HG03175 (cell line): ENCODE data around the gene MRM2.
A peak's percentile ranks its signal among the peaks of the same experiment; 100 is the strongest.
"Not testable (repeated sequence)": the region's sequence is repeated elsewhere in the genome, so short reads cannot be mapped to it uniquely, and the experiment has no call there.

Experiments
- ATAC-seq: cut with Tn5 transposase; IDR thresholded peaks from one replicate; pipeline ENCODE4 v1.9.1; 2021; ENCODE audit warnings: mild to moderate bottlenecking, moderate library complexity; ENCODE audit not compliant: unreplicated experiment

The MRM2 gene

DNA sequence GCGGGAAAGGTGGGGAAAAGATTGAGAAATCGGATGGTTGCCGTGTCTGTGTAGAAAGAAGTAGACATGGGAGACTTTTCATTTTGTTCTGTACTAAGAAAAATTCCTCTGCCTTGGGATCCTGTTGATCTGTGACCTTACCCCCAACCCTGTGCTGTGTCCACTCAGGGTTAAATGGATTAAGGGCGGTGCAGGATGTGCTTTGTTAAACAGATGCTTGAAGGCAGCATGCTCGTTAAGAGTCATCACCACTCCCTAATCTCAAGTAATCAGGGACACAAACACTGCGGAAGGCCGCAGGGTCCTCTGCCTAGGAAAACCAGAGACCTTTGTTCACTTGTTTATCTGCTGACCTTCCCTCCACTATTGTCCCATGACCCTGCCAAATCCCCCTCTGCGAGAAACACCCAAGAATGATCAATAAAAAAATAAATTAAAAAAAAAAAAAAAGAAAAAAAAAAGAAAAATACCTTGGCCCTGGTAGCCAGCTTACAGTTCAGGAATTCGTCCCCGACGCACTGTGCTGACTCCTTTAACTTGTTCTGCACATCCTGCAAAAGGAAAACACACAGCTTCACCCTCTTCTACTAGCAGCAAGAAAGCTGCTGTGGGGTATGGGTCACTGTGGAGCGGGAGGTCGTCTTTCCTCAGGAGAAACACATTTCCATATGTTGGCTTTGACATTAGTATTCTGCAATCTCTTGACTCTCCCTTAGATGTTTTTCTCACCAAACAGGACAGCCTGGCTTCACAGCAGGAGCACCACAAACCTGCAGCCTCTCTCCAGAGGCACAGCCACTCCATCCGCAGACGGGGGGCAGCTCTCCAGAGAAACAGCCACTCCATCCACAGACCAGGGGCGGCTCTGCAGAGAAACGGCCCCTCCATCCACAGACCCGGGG lies 27.3 kb upstream of the MRM2 start:
- not testable (repeated sequence) for ATAC-seq

DNA sequence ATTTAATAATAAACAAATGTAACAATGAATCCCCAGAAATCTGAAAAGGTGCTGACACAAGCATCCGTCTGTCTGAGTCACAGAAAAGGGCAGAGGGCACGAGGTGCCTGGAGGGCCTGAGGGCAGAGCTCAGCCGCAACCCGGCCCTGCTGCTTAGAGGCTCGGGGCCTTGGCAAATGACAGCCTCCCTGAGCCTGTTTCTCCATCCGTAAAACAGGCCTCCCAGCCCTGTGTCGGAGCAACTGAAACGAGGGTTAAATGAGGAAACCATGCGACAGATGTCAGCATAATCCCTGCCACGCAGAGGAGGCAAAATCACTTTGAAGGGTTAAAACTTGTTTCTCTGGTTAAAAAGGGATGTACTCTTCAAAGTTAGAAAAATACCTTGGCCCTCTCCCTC lies 24.9 kb upstream of the MRM2 start:
- ATAC-seq = no peak

DNA sequence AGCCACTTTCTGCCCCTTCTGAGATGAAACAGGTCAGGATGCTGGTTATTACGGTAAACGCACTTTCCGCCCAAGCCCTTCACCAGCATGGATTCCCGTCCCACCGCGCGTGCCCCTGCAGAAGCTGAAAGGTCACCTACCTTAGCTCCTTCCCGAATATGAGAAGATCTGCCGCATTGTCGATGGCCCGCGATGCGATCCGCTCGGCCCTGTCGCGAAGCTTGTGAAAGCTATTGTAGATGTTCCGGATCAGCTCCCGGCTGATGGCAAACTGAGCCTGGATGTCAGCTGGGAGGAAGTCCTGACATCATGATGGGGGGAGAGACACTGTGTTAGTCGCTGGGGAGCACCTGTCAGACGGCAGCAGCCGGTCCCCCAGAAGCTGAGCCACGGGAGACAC lies 22.2 kb upstream of the MRM2 start:
- no peak for ATAC-seq

DNA sequence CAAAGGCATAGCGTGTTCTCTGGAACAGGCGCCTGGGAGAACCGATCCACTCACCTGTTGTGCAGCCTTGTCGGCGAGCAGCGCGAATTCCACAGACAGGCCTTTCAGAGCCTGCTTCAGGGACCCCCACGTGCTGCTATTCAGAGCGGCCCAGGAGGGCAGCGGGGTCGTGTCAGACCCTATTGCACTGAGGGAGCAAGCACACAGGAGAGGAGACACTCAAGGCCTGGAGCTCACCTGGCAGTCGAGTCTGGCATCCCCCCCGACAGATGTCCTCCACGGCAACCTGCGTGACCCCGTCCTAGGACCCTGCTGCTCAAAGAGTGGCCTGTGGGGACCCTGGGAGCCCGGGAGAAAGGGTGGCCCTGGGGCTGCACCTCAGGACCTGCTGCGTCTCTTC lies 21.2 kb upstream of the MRM2 start:
- ATAC-seq = no peak

DNA sequence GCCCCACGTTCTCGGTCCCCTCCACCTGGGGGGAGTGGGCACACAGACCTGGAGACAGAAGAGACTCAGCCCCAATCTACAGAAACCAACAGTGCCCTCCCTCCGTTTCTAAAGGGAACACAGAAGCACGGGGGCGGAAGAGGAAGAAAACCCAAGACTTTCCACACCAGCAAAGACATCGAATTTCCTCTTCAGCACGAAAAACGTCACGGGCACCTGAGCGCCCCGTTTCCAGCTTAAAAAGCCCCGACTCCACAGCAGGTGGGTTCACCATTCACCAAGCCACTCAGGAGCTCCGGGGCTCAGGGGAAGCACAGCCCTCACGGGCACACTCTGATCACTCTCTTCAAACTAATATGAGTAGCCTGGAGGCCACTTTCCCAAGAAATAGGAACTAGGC lies 19.6 kb upstream of the MRM2 start:
- ATAC-seq = no peak

DNA sequence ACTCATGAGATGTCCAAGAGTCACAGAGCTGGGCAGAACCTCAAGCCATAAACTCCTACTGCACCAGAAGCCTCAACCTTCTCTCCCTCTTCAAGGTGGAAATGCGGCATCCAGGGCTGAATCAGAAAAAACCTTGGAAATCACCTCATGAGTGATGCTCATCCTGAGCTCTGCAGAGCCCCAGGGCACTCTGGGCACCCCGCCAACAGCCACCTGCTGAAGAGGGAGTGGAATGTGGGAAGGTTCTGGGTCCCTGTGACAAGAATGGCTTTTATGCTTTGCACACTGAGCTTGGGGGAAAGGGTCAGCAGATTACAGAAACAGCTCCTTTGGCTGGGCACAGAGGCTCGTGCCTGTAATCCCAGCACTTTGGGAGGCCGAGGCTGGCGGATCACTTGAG lies 18.8 kb upstream of the MRM2 start:
- ATAC-seq = no peak

DNA sequence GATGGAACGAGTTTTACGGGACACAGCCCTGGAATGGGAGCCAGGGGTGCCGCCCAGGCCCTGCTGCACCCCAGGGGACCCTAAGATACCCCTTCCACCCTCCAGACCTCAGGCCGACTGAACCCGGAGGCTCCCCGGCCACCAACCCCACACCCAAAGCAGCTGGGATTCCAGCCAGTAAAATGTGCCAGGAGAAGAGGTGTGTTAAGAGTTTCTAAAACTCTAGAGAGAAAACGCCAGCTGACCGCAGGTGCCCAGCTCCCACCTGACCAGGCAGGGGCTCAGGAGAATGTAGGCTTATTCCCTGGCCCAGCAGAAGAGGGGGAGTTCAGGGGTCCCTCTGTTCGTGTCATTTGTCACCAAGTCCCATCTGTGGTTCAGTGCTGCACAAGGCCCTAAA lies 17.5 kb upstream of the MRM2 start:
- peak; percentile 14 for ATAC-seq

DNA sequence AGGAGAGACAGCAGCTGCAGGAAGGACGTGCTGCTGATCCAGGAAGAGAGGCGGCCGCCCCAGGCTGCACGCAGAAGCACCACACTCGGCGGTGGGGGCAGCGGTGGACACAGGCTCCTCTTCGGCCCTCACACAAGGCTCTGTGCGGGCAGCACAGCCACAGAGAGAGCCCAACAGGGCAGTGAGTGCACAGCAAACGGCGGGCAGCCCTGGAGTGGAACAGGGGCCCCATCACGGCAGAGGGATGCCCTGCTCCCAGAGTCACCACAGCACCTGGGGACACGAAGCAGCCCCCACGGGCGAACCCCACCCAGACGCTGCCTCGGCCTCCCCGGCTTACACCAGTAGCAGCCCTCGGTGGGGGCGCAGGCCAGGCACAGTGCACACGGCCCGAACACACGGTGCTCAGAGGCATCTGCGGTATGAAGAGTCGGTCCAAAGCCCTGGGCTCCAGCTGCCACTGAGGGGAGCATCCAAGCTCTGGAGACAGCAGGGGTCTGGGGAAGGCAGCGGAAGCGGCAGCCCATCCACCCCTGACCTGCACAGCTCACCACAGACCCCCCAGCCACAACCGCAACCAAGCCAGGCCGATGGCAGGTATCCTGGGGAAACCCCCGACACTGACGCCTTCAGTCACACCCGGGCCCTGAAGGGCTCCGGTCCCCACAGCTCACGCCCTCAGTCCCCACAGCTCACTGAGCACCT lies 16.8 kb upstream of the MRM2 start:
- ATAC-seq = peak; percentile 67

DNA sequence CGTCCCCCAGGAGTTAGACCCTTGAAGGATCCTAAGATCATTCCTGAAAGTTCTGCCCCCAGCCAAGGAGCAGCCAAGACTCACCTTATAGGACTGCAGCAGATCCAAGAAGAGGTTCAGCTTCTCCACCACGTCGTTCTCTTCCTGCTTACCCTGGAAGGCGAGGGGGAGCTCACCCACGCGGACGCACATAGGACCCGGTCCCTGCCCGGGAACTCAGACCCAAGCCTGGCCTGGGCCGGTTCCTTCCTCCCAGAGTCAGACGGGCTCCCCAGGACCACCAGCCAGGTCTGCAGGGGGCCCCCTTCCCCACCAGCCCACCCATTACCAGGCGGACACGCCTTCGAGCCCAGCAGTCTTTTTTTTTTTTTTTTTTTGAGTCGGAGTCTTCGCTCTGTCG lies 15.6 kb upstream of the MRM2 start:
- ATAC-seq = no peak

DNA sequence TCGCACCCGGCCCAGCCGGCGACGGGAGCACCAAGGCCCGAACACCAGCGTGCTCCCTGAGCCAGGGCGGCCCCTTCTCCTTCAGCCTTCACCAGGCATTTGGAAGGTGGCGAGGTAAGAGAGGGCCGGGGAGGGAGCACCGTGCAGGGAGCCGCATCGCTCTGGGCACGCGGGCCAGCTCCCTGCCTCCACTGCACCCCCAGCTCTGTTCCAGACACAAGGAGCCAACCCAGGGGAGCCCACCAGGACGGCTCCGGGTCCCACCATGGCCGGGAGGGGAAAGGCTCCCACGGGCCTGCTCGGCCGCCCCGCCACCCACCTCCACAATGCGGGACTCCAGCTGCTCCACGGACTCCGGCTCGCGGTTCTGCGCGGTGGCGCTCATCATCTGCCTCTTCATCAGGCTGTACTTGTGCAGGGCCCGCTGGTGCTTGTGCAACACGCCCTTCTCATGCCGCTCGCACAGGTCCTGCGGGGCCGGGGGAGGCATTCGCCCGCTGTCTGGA lies 15.1 kb upstream of the MRM2 start:
- no peak for ATAC-seq

DNA sequence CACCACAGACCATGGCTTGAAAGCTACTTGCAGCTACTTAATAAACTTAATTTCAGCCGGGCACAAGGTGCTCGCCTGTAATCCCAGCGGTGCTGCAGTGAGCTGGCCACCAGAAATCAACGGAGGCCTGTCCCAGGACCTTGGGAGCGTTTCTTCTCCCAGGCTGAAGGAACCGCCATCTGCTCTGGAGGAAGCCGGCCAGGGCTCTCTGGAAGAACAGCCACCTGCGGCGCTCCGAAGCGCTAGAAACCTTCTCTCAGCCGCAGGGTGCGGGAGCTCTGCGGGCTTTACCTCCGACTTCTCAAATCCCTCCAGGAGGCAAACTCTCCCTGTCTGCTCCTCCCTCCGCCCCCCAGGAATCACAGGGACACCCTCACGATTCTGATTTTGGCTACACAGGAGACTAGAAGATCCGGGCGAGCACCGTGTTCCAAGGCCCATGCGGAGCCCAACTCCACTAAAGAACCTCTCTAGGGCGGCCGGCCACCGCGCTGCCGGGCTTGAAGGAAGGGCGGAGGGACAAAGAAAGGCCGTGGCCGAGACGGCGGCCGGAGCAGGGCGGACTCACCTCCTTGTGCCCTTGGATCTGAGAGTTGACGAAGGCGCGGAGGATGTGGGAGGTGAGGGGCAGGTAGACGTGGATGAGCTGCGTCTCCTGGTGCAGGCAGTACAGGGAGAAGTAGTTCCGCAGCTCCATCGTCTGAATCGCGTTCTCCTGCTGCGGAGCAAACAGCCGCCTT lies 14.5 kb upstream of the MRM2 start:
- no peak for ATAC-seq

DNA sequence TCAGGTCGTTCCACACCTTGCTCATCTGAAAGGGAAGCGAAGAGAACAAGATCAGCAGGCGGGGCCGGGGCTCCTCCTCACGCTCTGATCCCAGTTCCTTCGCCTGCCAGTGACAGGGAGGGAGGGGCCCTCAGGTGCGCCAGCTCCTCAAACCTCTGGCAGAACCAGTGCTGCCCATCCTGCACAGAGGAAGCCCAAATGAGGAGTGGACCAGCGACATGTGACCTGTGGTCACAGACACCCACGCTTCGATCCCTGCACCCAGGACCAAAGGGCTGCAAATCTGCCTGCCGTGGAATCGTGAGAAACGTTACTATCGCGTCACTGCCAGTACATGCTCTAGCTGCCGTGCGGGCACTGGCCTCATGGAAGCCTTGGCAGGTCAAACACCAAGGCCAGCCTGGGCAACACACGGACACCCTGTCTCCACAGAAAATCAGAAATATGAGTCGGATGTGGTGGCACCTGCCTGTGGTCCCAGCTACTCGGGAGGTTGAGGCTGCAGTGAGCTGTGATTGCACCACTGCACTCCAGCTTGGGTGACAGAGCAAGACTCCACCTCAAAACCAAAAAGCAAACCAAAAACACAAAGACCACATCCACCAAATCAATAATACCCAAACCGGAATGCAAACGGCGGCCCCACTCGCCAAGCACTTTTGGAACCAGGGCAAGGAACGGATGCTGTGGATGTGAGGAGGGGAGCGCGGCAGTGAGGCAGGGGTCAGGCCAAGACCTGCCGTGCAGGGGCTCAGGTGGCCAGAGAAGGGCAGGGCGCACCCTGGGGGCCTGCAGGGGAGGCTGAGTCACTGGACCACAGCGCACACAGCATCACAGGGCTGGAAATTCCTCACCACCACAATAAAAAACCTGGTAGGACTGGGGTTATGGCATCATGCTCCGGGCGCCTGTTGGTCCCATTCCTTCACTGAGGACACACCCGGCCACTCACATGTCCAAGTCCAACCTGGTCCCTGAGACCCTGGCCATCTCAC lies 13.4 kb upstream of the MRM2 start:
- no peak for ATAC-seq

DNA sequence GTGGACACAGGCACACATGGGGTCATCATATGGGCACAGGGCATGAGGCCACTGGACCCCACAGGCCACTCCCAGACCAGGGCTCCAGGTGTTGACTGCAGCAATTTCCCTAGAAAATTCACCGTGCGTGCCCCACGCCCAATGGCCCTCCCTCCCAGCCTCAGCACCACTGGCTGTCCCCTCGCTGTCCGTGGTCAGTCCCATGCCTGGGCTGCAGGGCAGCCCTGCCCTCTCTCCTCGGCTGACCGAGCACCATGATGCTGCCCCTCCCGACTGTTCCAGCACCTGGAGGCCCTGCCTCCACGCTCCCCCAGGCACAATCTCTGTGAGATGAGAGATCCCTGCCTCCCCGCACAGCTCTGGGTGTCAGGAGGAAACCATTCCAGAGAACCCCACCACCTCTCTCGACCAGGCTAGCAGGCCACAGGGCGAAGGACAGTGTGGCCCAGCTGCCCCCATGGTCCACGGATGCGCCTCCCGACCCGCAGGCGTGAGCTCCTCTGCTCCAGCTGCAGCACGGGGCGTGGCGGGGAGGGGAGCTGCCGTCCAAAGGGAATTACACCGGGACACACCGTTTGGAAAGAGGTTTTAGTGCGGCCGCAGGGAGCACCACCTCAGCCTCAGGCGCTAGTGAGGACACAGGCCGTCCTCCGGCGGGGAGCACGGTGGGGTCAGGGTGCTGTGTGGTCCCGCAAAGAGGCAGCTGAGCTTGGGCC lies 12.6 kb upstream of the MRM2 start:
- no peak for ATAC-seq

DNA sequence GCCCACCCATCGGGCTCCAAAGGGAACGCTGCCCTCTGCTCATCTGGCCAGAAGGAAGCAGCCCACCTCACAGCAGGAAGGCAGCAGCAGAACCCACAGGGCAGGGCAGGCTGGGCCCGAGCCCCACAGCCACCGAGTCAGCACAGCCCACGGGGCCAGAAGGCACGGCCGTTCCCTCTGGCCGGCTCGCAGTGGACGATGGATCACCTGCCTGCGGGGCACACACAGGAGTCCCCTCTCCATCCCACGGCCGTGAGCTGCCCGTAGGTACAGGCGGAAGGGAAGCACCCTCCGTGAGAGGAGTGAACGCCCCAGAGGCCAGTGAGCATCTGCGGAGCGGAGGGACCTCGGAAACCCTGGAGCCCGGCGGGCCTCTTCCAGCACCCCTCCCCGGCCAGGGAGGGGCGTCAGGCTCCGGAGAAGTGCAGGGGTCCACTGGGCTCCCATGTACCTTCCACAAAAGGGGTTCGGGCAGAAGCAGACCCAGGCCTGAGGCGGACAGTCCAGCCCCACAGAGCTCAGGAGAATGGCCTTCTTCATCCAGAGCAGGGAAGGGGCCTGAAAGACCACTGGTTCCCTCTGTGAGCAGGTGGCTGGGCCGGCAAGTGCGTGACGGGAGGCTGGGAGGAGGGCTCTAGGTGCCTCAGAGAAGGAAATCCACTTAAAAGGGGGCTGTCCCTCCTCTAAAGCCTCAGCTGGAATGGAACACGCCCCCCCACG lies 11.7 kb upstream of the MRM2 start:
- no peak for ATAC-seq

DNA sequence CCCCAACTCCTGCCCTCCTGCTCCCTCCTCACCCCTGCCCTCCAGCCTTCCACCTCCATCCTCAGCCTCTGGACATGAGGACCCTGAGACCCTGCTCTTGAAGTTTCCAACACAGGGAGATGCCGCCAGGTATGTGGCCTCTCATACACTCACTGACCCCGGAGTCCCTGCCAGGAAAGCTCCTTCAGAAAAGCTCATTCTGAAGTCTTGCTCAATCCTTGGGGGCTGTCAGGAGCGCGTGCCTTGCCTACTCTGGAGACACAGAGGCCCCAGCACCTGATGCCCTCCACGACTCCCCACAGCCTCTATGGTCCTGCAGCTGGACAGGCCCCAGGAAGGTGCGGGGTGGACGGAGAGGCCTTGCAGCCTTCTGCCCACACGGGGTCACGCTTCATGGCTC lies 11.0 kb upstream of the MRM2 start:
- ATAC-seq = no peak

DNA sequence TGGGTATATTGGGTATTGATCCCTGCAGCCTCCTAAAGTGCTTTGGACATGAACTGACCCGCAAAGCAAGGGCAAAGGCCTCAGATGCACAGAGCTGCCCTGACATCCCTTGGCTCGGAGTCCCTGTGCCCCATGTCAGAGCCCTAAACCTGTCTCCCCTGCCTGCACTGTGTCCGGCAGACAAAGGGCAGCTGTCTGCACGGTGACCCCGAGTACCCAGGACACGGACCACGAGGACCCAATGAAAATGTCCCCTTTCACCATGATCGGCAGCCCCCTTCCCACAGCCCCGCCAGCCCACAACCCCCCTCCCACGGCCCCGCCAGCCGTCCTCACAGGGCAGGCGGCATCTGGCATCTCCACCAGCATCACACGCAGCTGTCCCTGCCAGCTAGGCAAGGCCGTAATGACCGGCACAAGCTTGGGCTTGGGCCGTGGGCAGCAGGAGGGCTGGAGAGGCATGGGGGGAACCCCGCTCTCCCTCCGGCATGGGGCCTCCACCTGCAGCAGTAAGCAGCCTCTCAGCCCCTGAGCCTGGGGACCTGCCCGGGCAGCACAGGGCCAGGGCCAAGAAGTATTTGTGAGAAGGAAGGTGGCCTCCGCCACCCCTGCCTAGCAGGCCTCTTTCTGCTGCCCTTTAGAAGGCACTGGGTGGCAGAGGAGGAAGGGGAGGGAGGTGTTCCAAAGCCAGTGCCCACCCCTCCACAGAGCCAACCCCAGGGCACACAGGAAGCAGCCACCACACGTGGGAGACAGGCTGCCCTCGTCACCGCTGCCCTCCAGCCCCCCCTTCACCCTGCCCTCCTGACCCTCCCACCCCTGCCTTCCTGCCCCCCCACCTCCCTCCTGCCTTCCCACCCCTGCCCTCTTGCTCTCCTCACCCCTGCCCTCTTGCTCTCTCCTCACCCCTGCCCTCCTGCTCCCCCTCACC lies 10.1 kb upstream of the MRM2 start:
- ATAC-seq = no peak

DNA sequence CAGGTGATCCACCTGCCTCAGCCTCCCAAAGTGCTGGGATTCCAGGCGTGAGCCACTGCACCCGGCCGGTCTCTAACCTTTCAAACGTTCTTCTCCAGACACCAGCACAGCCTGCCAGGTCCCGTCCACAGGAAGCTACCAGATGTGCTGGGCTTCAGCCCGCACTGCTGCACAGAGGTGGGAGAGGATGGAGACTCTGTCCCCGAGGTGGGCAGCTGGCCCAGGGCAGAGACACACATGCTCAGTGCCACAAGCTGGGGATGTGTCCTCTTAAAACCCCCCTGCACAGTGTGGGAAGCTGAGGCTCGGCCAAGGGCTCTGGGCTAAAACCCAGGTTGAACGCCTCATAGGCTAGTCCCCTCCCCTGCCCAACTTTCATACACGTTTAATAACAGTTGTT lies 9.4 kb upstream of the MRM2 start:
- ATAC-seq = no peak

DNA sequence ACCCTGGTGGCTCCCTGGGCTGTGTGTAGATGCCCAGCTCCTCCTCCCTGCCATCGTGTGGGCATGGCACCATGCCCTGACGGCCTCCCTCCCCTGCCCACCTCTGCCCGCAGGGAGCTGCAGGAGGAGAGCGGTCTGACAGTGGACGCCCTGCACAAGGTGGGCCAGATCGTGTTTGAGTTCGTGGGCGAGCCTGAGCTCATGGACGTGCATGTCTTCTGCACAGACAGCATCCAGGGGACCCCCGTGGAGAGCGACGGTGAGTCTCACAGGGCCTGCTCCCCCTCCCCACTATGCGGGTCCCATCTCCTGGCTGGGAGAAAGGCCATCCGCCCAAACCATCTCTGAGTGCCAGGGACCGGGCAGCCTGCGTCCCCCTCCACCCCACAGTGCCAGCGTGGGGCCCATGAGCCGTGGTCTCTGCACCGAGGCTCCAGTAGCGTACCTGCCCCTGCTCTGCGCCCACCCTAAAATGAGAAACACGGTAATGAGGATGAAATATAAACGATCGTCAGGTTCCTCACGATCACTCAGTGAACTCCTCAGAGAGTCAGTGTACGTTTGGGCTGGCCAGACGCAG lies 7.8 kb upstream of the MRM2 start:
- ATAC-seq = no peak
